Esophagus muscularis mucosa (tissue), 4 donors: Measurements from ENCODE around the gene RNF213.

ENCODE experiments used
- EP300 ChIP-seq: sonication (generic); formaldehyde crosslinking; IDR thresholded peaks from one replicate; pipeline ENCODE4 v1.6.1; 2017; ENCODE audit warnings: antibody characterized with exemption
- POLR2A ChIP-seq: fragments of 450-650 bp; IDR thresholded peaks from one replicate; pipeline ENCODE4 v1.6.1; 2017; ENCODE audit warnings: antibody characterized with exemption, moderate library complexity, mild to moderate bottlenecking, low read depth
- POLR2AphosphoS5 ChIP-seq, 2 donors: sonication (generic); formaldehyde crosslinking; IDR thresholded peaks; one replicate each; pipeline ENCODE4 v1.6.1; 2017; ENCODE audit warnings: antibody characterized with exemption in 2 of 2
- TF ChIP-seq, protein P1 (sequence below), 3 experiments: fragments of 200-600 bp in 2 of 3; fragments of 450-650 bp in 1 of 3; sonication (generic) in 2 of 3; IDR thresholded peaks; one replicate each; pipeline ENCODE4 v1.5.1; 2017 to 2019; ENCODE audit warnings: antibody characterized with exemption in 3 of 3, mild to moderate bottlenecking in 2 of 3, moderate library complexity in 1 of 3

- TF ChIP-seq, protein P1, sequence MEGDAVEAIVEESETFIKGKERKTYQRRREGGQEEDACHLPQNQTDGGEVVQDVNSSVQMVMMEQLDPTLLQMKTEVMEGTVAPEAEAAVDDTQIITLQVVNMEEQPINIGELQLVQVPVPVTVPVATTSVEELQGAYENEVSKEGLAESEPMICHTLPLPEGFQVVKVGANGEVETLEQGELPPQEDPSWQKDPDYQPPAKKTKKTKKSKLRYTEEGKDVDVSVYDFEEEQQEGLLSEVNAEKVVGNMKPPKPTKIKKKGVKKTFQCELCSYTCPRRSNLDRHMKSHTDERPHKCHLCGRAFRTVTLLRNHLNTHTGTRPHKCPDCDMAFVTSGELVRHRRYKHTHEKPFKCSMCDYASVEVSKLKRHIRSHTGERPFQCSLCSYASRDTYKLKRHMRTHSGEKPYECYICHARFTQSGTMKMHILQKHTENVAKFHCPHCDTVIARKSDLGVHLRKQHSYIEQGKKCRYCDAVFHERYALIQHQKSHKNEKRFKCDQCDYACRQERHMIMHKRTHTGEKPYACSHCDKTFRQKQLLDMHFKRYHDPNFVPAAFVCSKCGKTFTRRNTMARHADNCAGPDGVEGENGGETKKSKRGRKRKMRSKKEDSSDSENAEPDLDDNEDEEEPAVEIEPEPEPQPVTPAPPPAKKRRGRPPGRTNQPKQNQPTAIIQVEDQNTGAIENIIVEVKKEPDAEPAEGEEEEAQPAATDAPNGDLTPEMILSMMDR (IDR thresholded peaks at IDR 0.05), result no peak
- TF ChIP-seq EP300 (no peak), POLR2AphosphoS5 (IDR thresholded peaks at IDR 0.05) (no peak), POLR2A (no peak)
Observed at GRCh38 chr17:80380068-80380467, 119.4 kb downstream of the RNF213 start.
